ENCODE data around the gene CDK8. TPM values are rescaled to one million over a fixed set of nuclear protein-coding genes. Genes with fewer than 3 reads are reported as not detected.

CDK8 gene
- total RNA-seq, 2 donors from 2014 or later: 29.4 to 33.1 TPM

- Mint-ChIP-seq H3K4me1 (peaks cover 18% of the 10 kb centered on the region), H3K36me3 (ENCODE audit: low read depth) (peaks cover 17% of the 10 kb centered on the region), H3K27me3 (ENCODE audit: insufficient read depth) (peaks cover 26% of the 10 kb centered on the region), H3K27ac (peak overlapping the region; percentile 95), H3K4me3 (peak overlapping the region; percentile 83), H3K9me3 (no peaks in the 10 kb centered on the region)
- Histone ChIP-seq H3K9ac (ENCODE audit: extremely low read depth, low read length, poor library complexity, severe bottlenecking) (peak overlapping the region; percentile 85), H3K36me3 (ENCODE audit: control insufficient read depth, insufficient read depth, low read length) (peaks cover 25% of the 10 kb centered on the region), H3K27me3 (ENCODE audit: control insufficient read depth, insufficient read depth, low read length, poor library complexity, severe bottlenecking) (peaks cover 13% of the 10 kb centered on the region), H3K4me1 (ENCODE audit: control insufficient read depth, insufficient read depth, low read length) (peaks cover 5% of the 10 kb centered on the region), H3K4me3 (ENCODE audit: low read length) (peak overlapping the region; percentile 93), H3K9me3 (ENCODE audit: control insufficient read depth, low read length) (no peaks in the 10 kb centered on the region), H3K27ac (ENCODE audit: low read depth, low read length) (peak overlapping the region; percentile 91)
- WGBS, 2 experiments (ENCODE audit: insufficient coverage in 1 of 2, insufficient read length in 1 of 2): 39% methylated on average over 10 to 16 of the region's 16 CpGs
- DNase-seq: no peak
- TF ChIP-seq, protein P1, sequence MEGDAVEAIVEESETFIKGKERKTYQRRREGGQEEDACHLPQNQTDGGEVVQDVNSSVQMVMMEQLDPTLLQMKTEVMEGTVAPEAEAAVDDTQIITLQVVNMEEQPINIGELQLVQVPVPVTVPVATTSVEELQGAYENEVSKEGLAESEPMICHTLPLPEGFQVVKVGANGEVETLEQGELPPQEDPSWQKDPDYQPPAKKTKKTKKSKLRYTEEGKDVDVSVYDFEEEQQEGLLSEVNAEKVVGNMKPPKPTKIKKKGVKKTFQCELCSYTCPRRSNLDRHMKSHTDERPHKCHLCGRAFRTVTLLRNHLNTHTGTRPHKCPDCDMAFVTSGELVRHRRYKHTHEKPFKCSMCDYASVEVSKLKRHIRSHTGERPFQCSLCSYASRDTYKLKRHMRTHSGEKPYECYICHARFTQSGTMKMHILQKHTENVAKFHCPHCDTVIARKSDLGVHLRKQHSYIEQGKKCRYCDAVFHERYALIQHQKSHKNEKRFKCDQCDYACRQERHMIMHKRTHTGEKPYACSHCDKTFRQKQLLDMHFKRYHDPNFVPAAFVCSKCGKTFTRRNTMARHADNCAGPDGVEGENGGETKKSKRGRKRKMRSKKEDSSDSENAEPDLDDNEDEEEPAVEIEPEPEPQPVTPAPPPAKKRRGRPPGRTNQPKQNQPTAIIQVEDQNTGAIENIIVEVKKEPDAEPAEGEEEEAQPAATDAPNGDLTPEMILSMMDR (conservative IDR thresholded peaks at IDR 0.05): no peak
Observed at GRCh38 chr13:26222520-26223046, 31.3 kb upstream of the CDK8 start.

GRCh38 chr13:26225896-26226617 is 27.9 kb upstream of the CDK8 start:
- Histone ChIP-seq H3K27me3 (ENCODE audit: control insufficient read depth, insufficient read depth, low read length, poor library complexity, severe bottlenecking) (peaks cover 13% of the 10 kb centered on the region), H3K4me1 (ENCODE audit: control insufficient read depth, insufficient read depth, low read length) (no peaks in the 10 kb centered on the region), H3K27ac (ENCODE audit: low read depth, low read length) (no peak overlapping the region), H3K9ac (ENCODE audit: extremely low read depth, low read length, poor library complexity, severe bottlenecking) (no peak overlapping the region), H3K36me3 (ENCODE audit: control insufficient read depth, insufficient read depth, low read length) (no peaks in the 10 kb centered on the region), H3K4me3 (ENCODE audit: low read length) (no peak overlapping the region), H3K9me3 (ENCODE audit: control insufficient read depth, low read length) (no peaks in the 10 kb centered on the region)
- 89 to 91% methylated on average over 4 to 7 of the region's 7 CpGs for WGBS, 2 experiments (ENCODE audit: insufficient coverage in 1 of 2, insufficient read length in 1 of 2)
- TF ChIP-seq, protein P1 (conservative IDR thresholded peaks at IDR 0.05): no peak
- DNase-seq: no peak
- H3K36me3 Mint-ChIP-seq (ENCODE audit: low read depth): no peaks in the 10 kb centered on the region
- H3K27ac Mint-ChIP-seq: no peak overlapping the region
- peaks cover 27% of the 10 kb centered on the region for H3K27me3 Mint-ChIP-seq (ENCODE audit: insufficient read depth)
- H3K4me3 Mint-ChIP-seq: no peak overlapping the region
- H3K9me3 Mint-ChIP-seq: no peaks in the 10 kb centered on the region
- H3K4me1 Mint-ChIP-seq: peaks cover 5% of the 10 kb centered on the region

DNA sequence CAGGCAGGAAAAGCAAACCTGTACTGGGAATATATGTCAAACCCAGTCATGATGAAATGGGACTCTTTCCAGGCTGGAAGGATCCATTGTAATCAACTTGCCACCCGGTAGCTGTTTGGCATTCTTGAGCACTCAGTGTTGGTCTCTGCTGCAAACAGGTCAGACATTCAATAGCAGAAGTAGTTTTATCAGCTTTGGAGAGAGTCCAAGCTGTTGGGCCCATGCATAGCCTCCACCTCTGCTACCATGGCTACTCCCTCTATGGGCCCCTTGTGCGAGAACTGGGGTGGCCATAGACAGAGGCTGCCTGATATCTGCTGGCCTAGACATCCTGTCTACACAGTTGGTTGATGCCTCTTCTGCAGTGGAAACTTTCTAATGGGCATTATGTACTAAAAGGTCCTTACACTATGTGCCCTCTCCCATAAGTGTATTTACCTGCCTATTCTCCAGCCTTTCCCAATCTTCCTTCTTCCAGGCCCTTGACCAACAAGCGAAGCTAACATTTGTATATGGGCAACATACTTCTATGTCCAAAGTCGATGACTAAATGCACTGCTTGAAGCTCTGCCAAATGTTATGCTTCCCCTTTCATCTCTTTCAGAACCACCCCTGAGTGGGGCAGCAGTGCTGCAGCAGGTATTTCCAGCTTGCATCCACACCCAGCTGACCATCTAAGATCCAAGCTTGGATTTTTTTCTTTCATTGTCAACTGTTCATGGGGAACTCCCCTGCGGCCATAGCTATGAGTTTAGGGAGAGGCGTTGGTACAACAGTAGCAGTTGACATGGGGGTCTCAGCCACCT is 26.6 kb upstream of the CDK8 start:
- TF ChIP-seq, protein P1 (conservative IDR thresholded peaks at IDR 0.05): no peak

More for the DNA sequence above, 26.6 kb upstream of the CDK8 start:
- Histone ChIP-seq H3K27me3 (ENCODE audit: control insufficient read depth, insufficient read depth, low read length, poor library complexity, severe bottlenecking) (peaks cover 13% of the 10 kb centered on the region), H3K27ac (ENCODE audit: low read depth, low read length) (no peak overlapping the region), H3K9ac (ENCODE audit: extremely low read depth, low read length, poor library complexity, severe bottlenecking) (no peak overlapping the region), H3K9me3 (ENCODE audit: control insufficient read depth, low read length) (no peaks in the 10 kb centered on the region), H3K4me1 (ENCODE audit: control insufficient read depth, insufficient read depth, low read length) (no peaks in the 10 kb centered on the region), H3K4me3 (ENCODE audit: low read length) (no peak overlapping the region), H3K36me3 (ENCODE audit: control insufficient read depth, insufficient read depth, low read length) (no peaks in the 10 kb centered on the region)
- no peak overlapping the region for H3K4me3 Mint-ChIP-seq
- WGBS, 2 experiments (ENCODE audit: insufficient coverage in 1 of 2, insufficient read length in 1 of 2): 89 to 93% methylated on average over 6 of the region's 6 CpGs
- no peaks in the 10 kb centered on the region for H3K36me3 Mint-ChIP-seq (ENCODE audit: low read depth)
- no peak overlapping the region for H3K27ac Mint-ChIP-seq
- peaks cover 29% of the 10 kb centered on the region for H3K27me3 Mint-ChIP-seq (ENCODE audit: insufficient read depth)
- DNase-seq: no peak
- peaks cover 2% of the 10 kb centered on the region for H3K4me1 Mint-ChIP-seq
- no peaks in the 10 kb centered on the region for H3K9me3 Mint-ChIP-seq

Data from endodermal cell (in vitro differentiated cells).